ENCODE data around the gene EXOC7. TPM values are rescaled to one million over a fixed set of nuclear protein-coding genes. Genes with fewer than 3 reads are reported as not detected.
A peak's percentile ranks its signal among the peaks of the same experiment; 100 is the strongest.

Gene EXOC7
- total RNA-seq, 4 donors from 2014 or later = 113 to 160 (median 134) TPM

DNA sequence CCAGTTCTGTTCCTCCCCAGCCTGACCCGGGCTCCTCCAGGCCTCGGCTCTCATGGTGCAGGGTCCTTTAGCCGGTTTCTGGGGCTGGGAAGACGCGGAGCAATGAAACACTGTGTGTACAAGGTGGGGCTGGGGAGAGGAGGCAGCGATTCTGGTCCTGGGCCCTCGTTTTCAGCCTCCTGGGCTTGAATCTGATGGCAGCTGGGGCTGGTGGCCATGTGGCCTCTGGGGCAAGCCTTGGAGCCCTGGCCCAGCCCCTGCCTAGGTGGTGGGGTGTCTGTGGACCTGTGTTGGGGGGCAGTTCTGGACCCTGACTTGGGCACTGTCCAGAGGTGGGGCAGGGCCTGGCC lies 33.4 kb upstream of the EXOC7 start:
- TF ChIP-seq, protein P1, sequence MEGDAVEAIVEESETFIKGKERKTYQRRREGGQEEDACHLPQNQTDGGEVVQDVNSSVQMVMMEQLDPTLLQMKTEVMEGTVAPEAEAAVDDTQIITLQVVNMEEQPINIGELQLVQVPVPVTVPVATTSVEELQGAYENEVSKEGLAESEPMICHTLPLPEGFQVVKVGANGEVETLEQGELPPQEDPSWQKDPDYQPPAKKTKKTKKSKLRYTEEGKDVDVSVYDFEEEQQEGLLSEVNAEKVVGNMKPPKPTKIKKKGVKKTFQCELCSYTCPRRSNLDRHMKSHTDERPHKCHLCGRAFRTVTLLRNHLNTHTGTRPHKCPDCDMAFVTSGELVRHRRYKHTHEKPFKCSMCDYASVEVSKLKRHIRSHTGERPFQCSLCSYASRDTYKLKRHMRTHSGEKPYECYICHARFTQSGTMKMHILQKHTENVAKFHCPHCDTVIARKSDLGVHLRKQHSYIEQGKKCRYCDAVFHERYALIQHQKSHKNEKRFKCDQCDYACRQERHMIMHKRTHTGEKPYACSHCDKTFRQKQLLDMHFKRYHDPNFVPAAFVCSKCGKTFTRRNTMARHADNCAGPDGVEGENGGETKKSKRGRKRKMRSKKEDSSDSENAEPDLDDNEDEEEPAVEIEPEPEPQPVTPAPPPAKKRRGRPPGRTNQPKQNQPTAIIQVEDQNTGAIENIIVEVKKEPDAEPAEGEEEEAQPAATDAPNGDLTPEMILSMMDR (IDR thresholded peaks at IDR 0.05) = no peak
- no peak for TF ChIP-seq POLR2A (IDR thresholded peaks at IDR 0.05)
- H3K4me1 ChIP-seq = peaks cover 6 to 22% (median 15%) of the 10 kb centered on the region in 4 donors
- no peaks in the 10 kb centered on the region for H3K36me3 ChIP-seq
- H3K27me3 ChIP-seq = peaks cover 0 to 15% of the 10 kb centered on the region in 2 donors
- no peak overlapping the region for H3K4me3 ChIP-seq
- H3K9me3 ChIP-seq = no peaks in the 10 kb centered on the region
- H3K27ac ChIP-seq = no peak overlapping the region
- DNase-seq = no peak

DNA sequence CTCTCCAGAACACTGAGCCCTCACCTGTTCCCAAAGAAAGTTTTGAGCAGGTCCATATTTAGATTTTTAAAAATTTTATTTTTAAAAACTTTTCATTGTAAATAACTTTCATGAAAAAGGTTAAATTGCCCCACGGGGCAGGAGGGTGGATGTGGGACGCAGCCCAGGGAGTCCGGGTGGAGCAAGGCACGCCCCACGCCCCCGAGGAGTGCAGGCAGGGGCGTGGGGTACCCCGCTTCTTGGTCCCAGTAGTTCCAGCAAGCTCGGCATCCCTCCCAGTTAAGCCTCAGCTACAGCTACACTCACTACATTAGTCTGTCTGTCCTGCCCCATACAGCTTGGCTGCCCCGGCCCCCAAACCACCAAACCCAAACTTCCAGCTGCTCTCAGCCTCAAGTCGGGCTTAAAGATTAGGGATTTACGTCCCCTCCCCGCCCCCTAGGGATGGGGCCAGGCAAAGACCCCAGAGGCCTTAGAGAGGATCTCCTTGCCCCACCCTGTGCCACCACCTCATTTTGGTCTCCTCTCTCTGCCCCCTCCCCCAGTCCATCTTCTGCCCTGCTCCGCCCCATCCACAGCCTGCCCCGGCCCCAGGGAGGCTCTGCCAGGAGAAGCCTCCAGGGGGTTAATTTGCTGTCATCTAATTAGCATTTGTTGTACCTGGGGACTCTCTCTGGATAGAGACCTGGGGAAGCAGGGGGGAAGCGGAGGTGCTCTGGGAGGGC lies 32.9 kb upstream of the EXOC7 start:
- peaks cover 0 to 15% of the 10 kb centered on the region in 2 donors for H3K27me3 ChIP-seq
- no peak overlapping the region for H3K4me3 ChIP-seq
- DNase-seq = no peak
- peaks cover 6 to 18% (median 12%) of the 10 kb centered on the region in 4 donors for H3K4me1 ChIP-seq
- H3K27ac ChIP-seq = no peak overlapping the region
- H3K9me3 ChIP-seq = no peaks in the 10 kb centered on the region
- TF ChIP-seq, protein P1 (IDR thresholded peaks at IDR 0.05) = no peak
- no peak for TF ChIP-seq POLR2A (IDR thresholded peaks at IDR 0.05)
- H3K36me3 ChIP-seq = no peaks in the 10 kb centered on the region

DNA sequence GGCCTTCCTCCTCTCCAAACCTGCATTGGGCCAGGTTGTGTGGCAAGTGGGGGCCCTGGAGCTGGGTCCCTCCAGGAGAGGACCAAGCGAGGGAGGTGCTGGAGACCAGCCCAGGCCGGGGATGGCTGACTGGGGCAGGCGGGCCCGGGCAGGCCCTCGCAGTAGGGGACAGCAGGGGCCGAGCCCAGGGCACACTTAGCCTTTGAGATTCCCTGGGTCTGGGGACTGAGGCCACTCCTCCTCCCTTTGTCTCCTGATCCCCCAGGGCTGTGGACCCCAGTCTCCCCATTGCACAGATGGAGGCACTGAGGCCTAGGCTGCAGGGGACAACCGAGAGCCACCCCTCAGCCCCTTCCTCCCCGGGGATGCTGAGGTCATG lies 32.2 kb upstream of the EXOC7 start:
- no peak overlapping the region for H3K27ac ChIP-seq
- peaks cover 0 to 15% of the 10 kb centered on the region in 2 donors for H3K27me3 ChIP-seq
- H3K36me3 ChIP-seq = no peaks in the 10 kb centered on the region
- no peaks in the 10 kb centered on the region for H3K9me3 ChIP-seq
- peaks cover 6 to 12% (median 9%) of the 10 kb centered on the region in 4 donors for H3K4me1 ChIP-seq
- TF ChIP-seq, protein P1 (IDR thresholded peaks at IDR 0.05) = no peak
- TF ChIP-seq POLR2A (IDR thresholded peaks at IDR 0.05) = no peak
- peak in 1 of 3 donors; percentile 30 for DNase-seq
- no peak overlapping the region for H3K4me3 ChIP-seq

DNA sequence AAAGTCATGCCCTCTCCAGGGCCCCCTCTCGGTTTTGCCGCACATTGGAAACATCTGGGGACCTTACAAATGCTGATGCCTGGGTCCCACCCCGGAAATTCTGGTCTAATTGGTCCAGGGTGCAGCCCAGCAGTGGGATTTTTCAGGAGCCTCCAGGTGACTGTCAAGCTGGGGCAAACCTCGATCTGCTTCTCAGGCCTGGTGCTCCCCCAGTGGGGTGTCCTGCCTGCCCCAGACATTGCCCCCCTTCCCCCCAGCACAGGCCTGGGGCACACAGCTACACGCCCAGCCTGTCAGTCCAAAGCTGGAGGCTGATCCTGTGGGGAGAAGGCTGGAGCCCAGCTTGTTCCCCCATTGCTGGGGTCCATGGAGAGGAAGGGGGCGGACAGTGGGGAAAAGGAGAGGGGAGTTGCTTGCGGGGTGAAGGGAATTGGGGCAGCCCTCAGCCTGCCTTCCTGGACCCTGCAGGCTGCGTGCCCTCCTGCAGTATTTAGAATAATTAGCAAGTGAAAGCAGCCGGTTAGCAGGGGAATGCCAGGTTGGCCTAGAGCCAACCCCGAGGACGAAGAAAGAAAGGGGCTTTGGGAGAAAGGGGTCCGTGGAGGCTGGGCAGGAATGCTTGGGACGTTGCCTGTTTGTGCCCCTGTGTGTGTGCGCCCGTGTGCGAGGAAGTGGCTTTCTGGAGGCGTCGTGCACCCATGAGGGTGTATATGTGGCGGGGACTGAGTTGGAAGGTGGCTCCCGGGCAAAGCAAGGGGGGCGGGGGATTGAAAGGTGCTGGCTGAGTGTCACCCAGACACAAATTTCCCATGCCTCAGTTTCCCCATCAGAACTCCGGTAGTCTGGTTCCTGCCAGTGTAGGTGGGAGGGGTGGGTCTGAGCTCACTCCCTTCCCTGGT lies 31.6 kb upstream of the EXOC7 start:
- Histone ChIP-seq H3K27ac (no peak overlapping the region), H3K9me3 (no peaks in the 10 kb centered on the region), H3K27me3 (peaks cover 0 to 15% of the 10 kb centered on the region in 2 donors), H3K4me1 (peaks cover 0 to 6% (median 4%) of the 10 kb centered on the region in 4 donors), H3K36me3 (no peaks in the 10 kb centered on the region), H3K4me3 (no peak overlapping the region)
- TF ChIP-seq, protein P1 (IDR thresholded peaks at IDR 0.05) = no peak
- no peak for TF ChIP-seq POLR2A (IDR thresholded peaks at IDR 0.05)
- DNase-seq = peak in 1 of 3 donors; percentile 41

DNA sequence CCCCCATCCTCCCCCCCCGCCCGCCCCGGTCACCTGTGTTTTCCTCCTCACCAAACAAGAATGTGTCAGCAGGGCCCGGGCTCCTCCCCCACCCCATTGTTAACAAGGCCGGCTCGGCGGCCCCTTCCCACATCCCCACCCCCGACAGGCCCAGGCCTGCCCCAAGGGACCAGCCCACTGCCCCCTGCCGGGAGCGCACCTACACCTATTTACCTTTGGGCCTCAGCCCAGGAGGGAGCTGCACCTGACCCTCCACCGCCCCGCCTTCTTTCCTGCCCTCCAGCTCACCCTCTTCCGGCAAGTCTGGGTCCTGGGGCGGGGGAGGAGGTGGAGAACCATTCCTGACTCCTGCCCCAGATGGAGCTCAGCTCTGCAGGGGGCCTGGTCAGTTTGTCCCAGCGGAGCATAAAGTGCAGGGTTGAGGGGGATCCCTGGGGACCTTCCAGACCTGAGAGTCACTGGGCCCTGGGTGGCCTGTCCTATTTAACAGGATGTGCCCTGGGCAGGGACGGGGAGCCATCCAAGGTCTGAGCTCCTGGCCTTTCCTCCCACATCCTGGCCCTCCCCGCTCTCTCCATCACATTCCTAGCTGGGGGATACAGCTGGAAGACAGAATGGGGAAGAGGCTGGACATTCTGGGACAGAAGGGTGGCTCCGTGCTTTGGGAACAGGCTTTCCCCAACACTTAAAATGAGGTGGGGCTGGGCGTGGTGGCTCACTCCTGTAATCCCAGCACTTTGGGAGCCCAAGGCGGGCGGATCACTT lies 29.2 kb upstream of the EXOC7 start:
- Histone ChIP-seq H3K4me1 (no peaks in the 10 kb centered on the region), H3K27ac (no peak overlapping the region), H3K36me3 (no peaks in the 10 kb centered on the region), H3K4me3 (no peak overlapping the region), H3K27me3 (peaks cover 0 to 3% of the 10 kb centered on the region in 2 donors), H3K9me3 (no peaks in the 10 kb centered on the region)
- TF ChIP-seq POLR2A (IDR thresholded peaks at IDR 0.05) = no peak
- TF ChIP-seq, protein P1 (IDR thresholded peaks at IDR 0.05) = no peak
- DNase-seq = peak in 1 of 3 donors; percentile 51
